H1 (cell line): ENCODE data around the gene UNC5B. TPM values are rescaled to one million over a fixed set of nuclear protein-coding genes. Genes with fewer than 3 reads are reported as not detected.

ENCODE experiments used
- CTCF ChIA-PET: fragments of 300-600 bp; sonication (Branson Sonifier 250); formaldehyde crosslinking; loops from one replicate; lab custom pipeline; 2021; ENCODE audit not compliant: partially characterized antibody; lab: Charles Lee
- POLR2A ChIA-PET: fragments of 300-600 bp; sonication (Branson Sonifier 250); formaldehyde crosslinking; loops from one replicate; lab custom pipeline; 2021; ENCODE audit warnings: inconsistent platforms; ENCODE audit not compliant: partially characterized antibody; lab: Charles Lee
- DNase-seq, 2 experiments: peaks; one replicate each; pipeline versions ENCODE4 v3.0.0 to v3.0.0-alpha.2; 2010 to 2022; ENCODE audit warnings: low spot score in 2 of 2, low read depth in 1 of 2, mixed read lengths in 1 of 2
- FAIRE-seq: peaks from 2 replicates; lab custom pipeline; 2011; peaks lifted over from hg19 to GRCh38; lab: Jason Lieb, UNC
- H2AFZ ChIP-seq: 2 replicates; pipeline ENCODE4 v1.8.1; 2012; ENCODE audit warnings: low read length, inconsistent platforms
- H2AK5ac ChIP-seq: 2 replicates; pipeline ENCODE4 v1.6.1; 2013; ENCODE audit warnings: low read depth, low read length
- H2BK120ac ChIP-seq: replicated peaks from 2 replicates; pipeline ENCODE3; 2013; ENCODE audit warnings: low read depth, low read length, inconsistent platforms
- H2BK12ac ChIP-seq: 2 replicates; pipeline ENCODE4 v1.6.1; 2013; ENCODE audit warnings: low read depth, low read length
- H2BK15ac ChIP-seq: 2 replicates; pipeline ENCODE4 v1.6.1; 2013; ENCODE audit warnings: low read length
- H2BK20ac ChIP-seq: 2 replicates; pipeline ENCODE4 v1.6.1; 2013; ENCODE audit warnings: low read length
- H2BK5ac ChIP-seq: 2 replicates; pipeline ENCODE4 v1.6.1; 2013; ENCODE audit warnings: low read depth, low read length
- H3K14ac ChIP-seq: 2 replicates; pipeline ENCODE4 v1.6.1; 2013; ENCODE audit warnings: inconsistent platforms; ENCODE audit not compliant: insufficient read length
- H3K18ac ChIP-seq: 2 replicates; pipeline ENCODE4 v1.6.1; 2013; ENCODE audit warnings: low read length; ENCODE audit errors: extremely low read depth
- H3K23ac ChIP-seq: 2 replicates; pipeline ENCODE4 v1.6.1; 2013; ENCODE audit warnings: inconsistent platforms; ENCODE audit not compliant: insufficient read length
- H3K23me2 ChIP-seq: 2 replicates; pipeline ENCODE4 v1.6.1; 2013; ENCODE audit warnings: low read depth, low read length
- H3K27ac ChIP-seq: 2 replicates; pipeline ENCODE4 v1.6.1; 2011; ENCODE audit warnings: low read depth, low read length, inconsistent platforms
- H3K27me3 ChIP-seq, 4 experiments: replicated peaks in 1 of 4; 1 replicate in 1 of 4; 2 replicates in 3 of 4; pipeline versions ENCODE4 v1.6.1 to v1.8.1; 2011 to 2013; ENCODE audit warnings: low read length in 3 of 4, mild to moderate bottlenecking in 3 of 4, inconsistent platforms in 2 of 4, mixed read lengths in 2 of 4, moderate library complexity in 1 of 4; ENCODE audit not compliant: control insufficient read depth in 3 of 4, insufficient read depth in 3 of 4; ENCODE audit errors: extremely low read depth in 1 of 4
- H3K36me3 ChIP-seq, 4 experiments: 2 replicates each; pipeline versions ENCODE4 v1.6.1 to v1.8.1; 2011 to 2013; ENCODE audit warnings: mild to moderate bottlenecking in 4 of 4, low read length in 3 of 4, moderate library complexity in 2 of 4, control low read depth in 1 of 4, inconsistent platforms in 1 of 4; ENCODE audit not compliant: insufficient read depth in 4 of 4, control insufficient read depth in 2 of 4
- H3K4ac ChIP-seq: replicated peaks from 2 replicates; pipeline ENCODE3; 2013; ENCODE audit warnings: low read length, low read depth, mixed read lengths, inconsistent platforms; ENCODE audit not compliant: insufficient read length
- H3K4me1 ChIP-seq, 4 experiments: replicated peaks in 1 of 4; 1 replicate in 1 of 4; 2 replicates in 3 of 4; pipeline versions ENCODE4 v1.6.1 to v1.8.1; 2011 to 2013; ENCODE audit warnings: low read length in 3 of 4, inconsistent platforms in 2 of 4, mixed read lengths in 1 of 4; ENCODE audit not compliant: insufficient read depth in 4 of 4, control insufficient read depth in 3 of 4
- H3K4me2 ChIP-seq, 2 experiments: 2 replicates each; pipeline versions ENCODE4 v1.6.1 to v1.8.1; 2011 to 2013; ENCODE audit warnings: low read depth in 2 of 2, low read length in 2 of 2, control low read depth in 1 of 2, inconsistent platforms in 1 of 2, mild to moderate bottlenecking in 1 of 2; ENCODE audit not compliant: insufficient read depth in 1 of 2
- H3K4me3 ChIP-seq, 4 experiments: fragments of 200-600, 300-600 bp in 1 of 4; sonication (generic), shearing (Covaris generic), sonication (Bioruptor Twin) in 1 of 4; 2 replicates each; pipeline versions ENCODE4 v1.5.1 to v1.8.1; 2011 to 2016; ENCODE audit warnings: low read length in 4 of 4, low read depth in 3 of 4, control low read depth in 2 of 4, inconsistent platforms in 2 of 4, mild to moderate bottlenecking in 2 of 4, mixed read lengths in 1 of 4, moderate library complexity in 1 of 4; ENCODE audit not compliant: insufficient read depth in 2 of 4; ENCODE audit errors: extremely low read depth in 1 of 4
- H3K56ac ChIP-seq: replicated peaks from 2 replicates; pipeline ENCODE3; 2013; ENCODE audit warnings: low read depth, mild to moderate bottlenecking, mixed read lengths, low read length, inconsistent platforms; ENCODE audit not compliant: insufficient read length
- H3K79me1 ChIP-seq: 2 replicates; pipeline ENCODE4 v1.6.1; 2013; ENCODE audit warnings: low read depth, low read length, control low read depth
- H3K79me2 ChIP-seq, 2 experiments: 2 replicates each; pipeline versions ENCODE4 v1.6.1 to v1.8.1; 2012 to 2013; ENCODE audit warnings: low read length in 2 of 2, mild to moderate bottlenecking in 2 of 2, inconsistent platforms in 1 of 2; ENCODE audit not compliant: insufficient read depth in 2 of 2, control insufficient read depth in 1 of 2
- H3K9ac ChIP-seq, 4 experiments: replicated peaks in 1 of 4; 1 replicate in 1 of 4; 2 replicates in 3 of 4; pipeline versions ENCODE4 v1.6.1 to v1.8.1; 2011 to 2013; ENCODE audit warnings: low read depth in 3 of 4, low read length in 3 of 4, control low read depth in 2 of 4, mild to moderate bottlenecking in 2 of 4, moderate library complexity in 2 of 4, inconsistent platforms in 1 of 4; ENCODE audit errors: extremely low read depth in 1 of 4
- H3K9me3 ChIP-seq, 2 experiments: 2 replicates each; pipeline versions ENCODE4 v1.6.1 to v1.8.1; 2012 to 2013; ENCODE audit warnings: mild to moderate bottlenecking in 2 of 2, moderate library complexity in 2 of 2, control low read depth in 1 of 2, inconsistent platforms in 1 of 2, low read depth in 1 of 2, low read length in 1 of 2, mixed read lengths in 1 of 2; ENCODE audit not compliant: insufficient read depth in 2 of 2
- H4K20me1 ChIP-seq, 2 experiments: replicated peaks in 1 of 2; 2 replicates each; pipeline versions ENCODE3 to v1.8.1; 2011 to 2013; ENCODE audit warnings: inconsistent platforms in 2 of 2, low read length in 2 of 2, mild to moderate bottlenecking in 1 of 2; ENCODE audit not compliant: insufficient read depth in 2 of 2, control insufficient read depth in 1 of 2
- H4K5ac ChIP-seq: 2 replicates; pipeline ENCODE4 v1.6.1; 2013; ENCODE audit warnings: low read length, low read depth, mixed read lengths, inconsistent platforms; ENCODE audit not compliant: insufficient read length
- H4K8ac ChIP-seq: 2 replicates; pipeline ENCODE4 v1.8.0; 2013; ENCODE audit warnings: mild to moderate bottlenecking, moderate library complexity, low read length, inconsistent platforms; ENCODE audit not compliant: insufficient read depth; ENCODE audit errors: extremely low read depth
- H4K91ac ChIP-seq: replicated peaks from 2 replicates; pipeline ENCODE3; 2013; ENCODE audit warnings: low read length, mixed read lengths, inconsistent platforms; ENCODE audit not compliant: insufficient read length
- ASH2L ChIP-seq: fragments of 200-600, 300-600 bp; sonication (generic); IDR thresholded peaks from one replicate; pipeline ENCODE4 v1.7.1; 2017; ENCODE audit warnings: low read length
- CHD2 ChIP-seq: IDR thresholded peaks from 2 replicates; pipeline ENCODE4 v1.6.1; 2012; ENCODE audit warnings: low read length, improper control_type of control experiment
- EGR1 ChIP-seq: IDR thresholded peaks from 2 replicates; pipeline ENCODE4 v1.6.1; 2011; ENCODE audit warnings: low read depth, low read length, borderline replicate concordance
- EP300 ChIP-seq, 2 experiments: IDR thresholded peaks; 1 replicate in 1 of 2; 2 replicates in 1 of 2; pipeline ENCODE4 v1.6.1; 2011 to 2012; ENCODE audit warnings: low read depth in 2 of 2, low read length in 2 of 2, mild to moderate bottlenecking in 2 of 2, borderline replicate concordance in 1 of 2, inconsistent platforms in 1 of 2, moderate library complexity in 1 of 2
- FOSL1 ChIP-seq: IDR thresholded peaks from 2 replicates; pipeline ENCODE4 v1.6.1; 2011; ENCODE audit warnings: mild to moderate bottlenecking, low read depth, low read length, moderate library complexity; ENCODE audit not compliant: insufficient read depth
- HDAC6 ChIP-seq: IDR thresholded peaks from one replicate; pipeline ENCODE4 v1.7.1; 2012; ENCODE audit warnings: low read depth, mild to moderate bottlenecking, inconsistent platforms, low read length, moderate library complexity
- MAX ChIP-seq: IDR thresholded peaks from 2 replicates; pipeline ENCODE4 v1.6.1; 2012; ENCODE audit warnings: inconsistent platforms
- PHF8 ChIP-seq: fragments of 200-600 bp; sonication (generic); conservative IDR thresholded peaks from 2 replicates; pipeline ENCODE4 v1.7.1; 2012; ENCODE audit warnings: low read depth, mild to moderate bottlenecking, inconsistent platforms, low read length, moderate library complexity
- POU5F1 ChIP-seq: IDR thresholded peaks from 2 replicates; pipeline ENCODE4 v1.6.1; 2011; ENCODE audit warnings: low read depth, mild to moderate bottlenecking, low read length, moderate library complexity
- RAD21 ChIP-seq, 2 experiments: IDR thresholded peaks in 1 of 2; conservative IDR thresholded peaks in 1 of 2; 2 replicates each; pipeline ENCODE4 v1.6.1; 2011; ENCODE audit warnings: low read depth in 2 of 2, low read length in 2 of 2, improper control_type of control experiment in 1 of 2, inconsistent platforms in 1 of 2, mild to moderate bottlenecking in 1 of 2, moderate library complexity in 1 of 2
- SP2 ChIP-seq: IDR thresholded peaks from 2 replicates; pipeline ENCODE4 v1.6.1; 2012; ENCODE audit warnings: mild to moderate bottlenecking, low read length, inconsistent platforms
- USF2 ChIP-seq: IDR thresholded peaks from 2 replicates; pipeline ENCODE4 v1.6.1; 2011; ENCODE audit warnings: low read length, improper control_type of control experiment
- WGBS, 2 experiments: shearing (Covaris generic) in 1 of 2; methylation state at CpG; one replicate each; pipeline versions ENCODE4 v1.1.6 to v1.1.7; 2013 to 2015; ENCODE audit warnings: low lambda C conversion rate in 2 of 2, mixed read lengths in 2 of 2, inconsistent platforms in 1 of 2, low coverage in 1 of 2, missing lambda C conversion rate in 1 of 2; ENCODE audit not compliant: insufficient replicate concordance in 2 of 2, insufficient coverage in 1 of 2, insufficient read length in 1 of 2; ENCODE audit errors: extremely low coverage in 1 of 2, missing lambda C conversion rate in 1 of 2; 5-methylcytosine and 5-hydroxymethylcytosine counted together
- polyA plus RNA-seq, 7 experiments: library from polyadenylated mRNA; depleted of rRNA in 3 of 7; stranded (reverse) in 5 of 7; unstranded in 2 of 7; fragments of >200 nt in 5 of 7; fragments of 200-250 nt in 2 of 7; gene quantifications; 1 replicate in 5 of 7; 2 replicates in 1 of 7; 4 replicates in 1 of 7; pipeline versions ENCODE4 v1.2.1 to v1.2.3, GENCODE V29; 2011 to 2013; ENCODE audit warnings: missing spikeins in 2 of 7, mixed read lengths in 2 of 7
- total RNA-seq: library from RNA; stranded (reverse); fragmentation: NEBNext Ultra II Directional; extraction: Animal tissue kit (Norgen Biotek cat#: 25700); gene quantifications from 2 replicates; pipeline ENCODE4 v1.2.1, GENCODE V29; 2021

The UNC5B gene
- total and polyA plus RNA-seq, 2 of the 8 experiments (the other 6 are each of a cell fraction or from before 2014, with no cell fraction given) = 27.9 to 31.8 TPM

- H3K18ac ChIP-seq = no peak overlapping the region
- H3K14ac ChIP-seq = no peak overlapping the region
- H3K23me2 ChIP-seq = no peaks in the 10 kb centered on the region
- no peak overlapping the region for H2AK5ac ChIP-seq
- H3K4me1 ChIP-seq = peaks cover 0 to 15% (median 11%) of the 10 kb centered on the region in 4 experiments; a peak in 6 of 7 replicates
- no peak overlapping the region for H2BK12ac ChIP-seq
- no peak overlapping the region for H2AFZ ChIP-seq
- H4K5ac ChIP-seq = no peak overlapping the region
- no peak overlapping the region for H3K56ac ChIP-seq
- ChIA-PET CTCF (interaction anchor here (0.7 to 11.2 kb wide), 16 partner anchors 11 to 414 kb away, joined by 3 to 175 read pairs (median 10); partner anchors contain the start of gene UNC5B), POLR2A (no interaction called here)
- no peak for DNase-seq
- no peak overlapping the region for H3K27ac ChIP-seq
- H2BK5ac ChIP-seq = no peak overlapping the region
- H3K79me1 ChIP-seq = 0 out of 2 replicates have a peak, but pooled peaks cover 5% of the 10 kb centered on the region
- H4K20me1 ChIP-seq = peaks cover 2 to 10% of the 10 kb centered on the region in 2 experiments
- no peak overlapping the region for H3K4me2 ChIP-seq
- H3K4me3 ChIP-seq = no peak overlapping the region
- no peak overlapping the region for H4K91ac ChIP-seq
- WGBS, 2 experiments = 89% methylated on average over 5 of the region's 6 CpGs; no CpG with 5 or more reads in 1 of the 2 experiments
- peaks cover 4 to 22% (median 12%) of the 10 kb centered on the region in 4 experiments; a peak in 6 of 8 replicates for H3K36me3 ChIP-seq
- H2BK120ac ChIP-seq = no peak overlapping the region
- peak overlapping the region; percentile 1; the same call in 1 of the 2 replicates for H4K8ac ChIP-seq
- H2BK20ac ChIP-seq = no peak overlapping the region
- no peak overlapping the region for H3K9ac ChIP-seq
- no peaks in the 10 kb centered on the region for H3K27me3 ChIP-seq
- no peak overlapping the region for H3K4ac ChIP-seq
- no peak for FAIRE-seq
- H3K9me3 ChIP-seq = no peaks in the 10 kb centered on the region
- H3K23ac ChIP-seq = no peak overlapping the region
- H3K79me2 ChIP-seq = no peaks in the 10 kb centered on the region
- no peak overlapping the region for H2BK15ac ChIP-seq
- TF ChIP-seq CHD2 = no peak
- no peak for TF ChIP-seq RAD21 (IDR thresholded peaks at IDR 0.05 in 1 of 2, conservative IDR thresholded peaks at IDR 0.05 in 1 of 2; ENCODE audit: low read depth in 2 of 2, low read length in 2 of 2)
- TF ChIP-seq EGR1 = no peak
- no peak for TF ChIP-seq PHF8
- TF ChIP-seq SP2 = no peak
- no peak for TF ChIP-seq ASH2L
- no peak for TF ChIP-seq USF2
- no peak for TF ChIP-seq HDAC6
- TF ChIP-seq FOSL1 = no peak
- no peak for TF ChIP-seq MAX
- TF ChIP-seq EP300 (IDR thresholded peaks at IDR 0.05; ENCODE audit: borderline replicate concordance in 1 of 2, low read depth in 2 of 2, low read length in 2 of 2) = no peak
- no peak for TF ChIP-seq POU5F1
Observed at GRCh38 chr10:71283410-71283809, 71.0 kb downstream of the UNC5B start.
